GM19395 (cell line): Measurements from ENCODE around the gene TEDC1.

ENCODE experiments used
- ATAC-seq: cut with Tn5 transposase; IDR thresholded peaks from one replicate; pipeline ENCODE4 v1.9.1; 2021; ENCODE audit warnings: mild to moderate bottlenecking, moderate library complexity; ENCODE audit not compliant: unreplicated experiment

TEDC1 gene

DNA sequence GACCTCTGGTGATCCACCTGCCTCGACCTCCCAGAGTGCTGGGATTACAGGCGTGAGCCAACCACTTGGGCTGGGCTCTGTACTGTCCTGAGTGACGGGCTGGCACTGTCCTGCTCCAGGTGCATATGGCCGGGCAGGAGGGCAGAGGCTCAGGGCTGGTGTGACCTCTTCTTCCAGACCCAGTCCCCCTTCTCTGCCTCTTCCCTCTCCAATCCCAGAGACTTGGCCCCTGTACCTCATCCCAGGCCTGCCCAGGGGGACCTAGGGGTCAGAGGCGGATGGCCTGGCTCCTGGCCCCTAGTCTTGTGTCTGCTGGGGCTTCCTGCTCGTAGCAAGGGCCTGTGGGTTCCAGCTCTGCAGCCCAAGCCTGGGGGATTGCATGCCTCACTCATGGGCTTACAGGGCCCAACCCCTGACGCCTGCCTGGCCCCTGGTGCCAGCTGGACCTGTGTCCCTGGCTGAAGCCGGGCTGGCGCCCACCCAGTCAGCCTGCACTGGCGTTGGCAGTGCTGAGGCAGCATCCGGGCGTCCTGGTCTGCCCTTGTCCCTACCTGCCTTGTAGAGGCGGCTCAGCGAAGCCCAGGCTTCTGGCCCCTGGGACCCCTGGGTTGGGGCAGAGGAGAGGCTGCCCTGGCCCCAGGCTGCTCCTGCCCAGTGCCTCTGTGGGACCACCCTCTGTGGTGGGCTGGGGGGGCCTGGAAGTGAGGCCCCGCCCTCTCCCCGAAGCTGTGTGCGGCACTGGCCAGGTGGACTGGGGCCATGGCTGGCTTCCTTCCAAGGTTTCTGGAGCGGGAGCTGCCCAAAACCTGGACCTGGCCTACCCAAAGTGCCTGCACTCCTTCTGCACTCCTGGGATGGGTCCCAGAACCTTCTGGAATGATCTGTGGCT, 4.3 kb downstream of the TEDC1 start:
- no peak for ATAC-seq

- ATAC-seq, result no peak
Observed at GRCh38 chr14:105495990-105496830, 5.2 kb downstream of the TEDC1 start.

DNA sequence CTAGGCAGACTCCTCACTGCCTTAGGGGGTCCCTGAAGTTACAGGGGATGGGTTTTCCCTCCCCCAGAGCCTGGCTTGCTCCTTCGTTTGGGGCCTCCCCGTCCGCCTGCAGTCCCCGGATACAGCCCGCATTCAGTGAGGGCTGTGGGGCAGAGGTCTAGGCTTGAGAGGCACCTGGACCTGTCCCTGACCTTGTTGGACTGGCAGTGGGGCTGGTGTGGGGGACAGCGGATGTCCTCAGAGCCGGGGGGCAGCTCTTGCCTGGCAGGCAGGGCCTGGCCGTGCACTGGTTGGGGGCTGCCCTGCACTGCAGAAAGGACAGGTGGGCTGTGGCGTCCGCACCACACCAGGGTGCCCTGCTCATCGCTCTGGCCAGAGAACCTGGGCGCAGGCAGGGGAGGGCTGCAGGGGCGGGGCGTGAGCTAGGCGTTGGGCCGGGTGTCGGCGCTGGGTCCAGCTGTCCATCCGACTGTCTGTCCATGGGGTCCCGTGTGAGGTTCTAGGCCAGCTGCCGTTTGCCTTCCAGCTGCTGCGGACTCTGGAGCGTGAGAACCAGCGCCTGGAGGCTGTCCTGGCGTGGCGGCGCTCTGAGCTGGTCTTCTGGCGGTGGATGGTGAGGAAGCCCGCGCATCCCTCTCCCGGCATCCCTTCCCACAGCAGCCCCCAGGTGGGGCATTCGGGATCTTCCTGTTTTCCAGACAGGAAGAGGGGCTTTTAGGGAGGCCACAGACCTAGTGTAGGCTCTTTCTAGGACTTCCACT, 6.0 kb downstream of the TEDC1 start:
- ATAC-seq, result no peak

DNA sequence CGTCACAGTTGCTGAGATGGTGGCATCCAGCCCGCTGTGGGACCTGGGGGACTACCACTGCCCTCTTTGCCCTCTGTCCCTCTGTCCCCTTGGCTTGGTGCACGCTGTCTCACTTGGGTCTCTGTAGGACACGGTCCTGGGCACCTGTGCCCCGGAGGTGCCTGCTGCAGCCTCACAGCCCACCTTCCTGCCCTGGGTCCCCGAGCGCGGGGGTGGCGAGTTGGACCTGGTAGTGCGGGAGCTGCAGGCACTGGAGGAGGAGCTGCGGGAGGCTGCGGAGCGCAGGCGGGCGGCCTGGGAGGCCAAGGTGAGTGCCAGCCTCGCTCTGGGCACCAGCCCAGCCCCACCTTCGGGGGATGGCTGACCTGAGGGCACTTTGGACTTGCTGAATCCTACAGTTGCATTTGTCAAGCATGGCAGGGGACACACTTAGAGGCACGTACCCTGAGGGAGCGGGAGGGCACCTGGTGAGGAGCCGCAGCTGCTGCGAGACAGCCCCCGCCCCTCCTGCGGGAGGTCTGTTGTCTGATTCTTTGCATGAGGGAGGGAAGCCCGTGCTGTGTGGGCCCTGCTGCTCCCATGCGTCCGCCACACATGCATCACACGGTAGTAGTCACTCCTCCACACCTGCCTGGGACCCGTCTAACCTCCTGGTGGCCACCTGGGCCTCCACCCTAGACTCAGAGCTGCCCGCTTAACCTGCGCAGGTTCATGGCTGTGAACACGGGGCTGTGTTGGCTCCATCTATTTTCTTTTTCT, 6.8 kb downstream of the TEDC1 start:
- no peak for ATAC-seq

DNA sequence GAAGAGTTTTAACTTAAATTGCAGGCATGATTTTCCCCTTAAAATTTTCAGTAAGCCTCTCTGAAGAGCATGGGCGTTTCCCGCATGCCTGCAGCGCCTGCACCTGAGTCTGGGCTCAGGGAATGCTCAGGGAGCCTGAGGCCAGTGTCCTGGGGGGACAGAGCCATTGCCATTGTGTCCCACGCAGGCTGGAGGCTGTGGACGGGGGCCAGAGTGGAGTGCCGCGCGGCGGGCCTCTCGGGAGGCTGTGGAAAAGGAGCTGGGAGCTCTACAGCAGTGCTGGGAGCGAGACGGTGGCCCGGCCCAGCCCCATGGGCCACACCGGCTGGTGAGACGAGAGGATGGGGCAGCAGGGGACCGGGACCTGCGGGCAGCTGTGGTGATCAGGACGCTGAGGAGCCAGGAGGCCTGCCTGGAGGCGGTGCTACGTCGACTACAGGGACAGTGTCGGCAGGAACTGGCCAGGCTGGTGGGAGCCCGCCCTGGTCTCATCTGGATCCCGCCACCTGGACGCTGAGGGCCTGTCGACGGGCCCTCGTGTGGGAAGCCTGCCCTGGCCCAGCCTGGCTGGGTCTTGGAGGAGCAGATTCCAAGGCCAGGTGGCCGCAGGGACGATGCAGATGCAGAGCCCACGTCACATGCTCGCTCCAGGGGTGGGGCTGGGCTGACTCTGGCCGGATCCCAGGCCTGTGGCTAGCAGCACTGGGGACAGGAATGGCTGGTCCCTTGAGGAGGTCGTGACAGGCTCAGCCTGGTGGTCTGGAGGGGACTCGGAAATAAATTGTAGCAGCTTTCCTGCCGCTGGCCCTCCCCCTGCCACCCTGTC, 7.6 kb downstream of the TEDC1 start:
- ATAC-seq, result no peak

- ATAC-seq, result no peak
Observed at GRCh38 chr14:105499256-105500035, 8.4 kb downstream of the TEDC1 start.

GRCh38 chr14:105500036-105500725, 9.1 kb downstream of the TEDC1 start:
- ATAC-seq, result no peak

- no peak for ATAC-seq
Observed at GRCh38 chr14:105500726-105501101, 9.7 kb downstream of the TEDC1 start.

DNA sequence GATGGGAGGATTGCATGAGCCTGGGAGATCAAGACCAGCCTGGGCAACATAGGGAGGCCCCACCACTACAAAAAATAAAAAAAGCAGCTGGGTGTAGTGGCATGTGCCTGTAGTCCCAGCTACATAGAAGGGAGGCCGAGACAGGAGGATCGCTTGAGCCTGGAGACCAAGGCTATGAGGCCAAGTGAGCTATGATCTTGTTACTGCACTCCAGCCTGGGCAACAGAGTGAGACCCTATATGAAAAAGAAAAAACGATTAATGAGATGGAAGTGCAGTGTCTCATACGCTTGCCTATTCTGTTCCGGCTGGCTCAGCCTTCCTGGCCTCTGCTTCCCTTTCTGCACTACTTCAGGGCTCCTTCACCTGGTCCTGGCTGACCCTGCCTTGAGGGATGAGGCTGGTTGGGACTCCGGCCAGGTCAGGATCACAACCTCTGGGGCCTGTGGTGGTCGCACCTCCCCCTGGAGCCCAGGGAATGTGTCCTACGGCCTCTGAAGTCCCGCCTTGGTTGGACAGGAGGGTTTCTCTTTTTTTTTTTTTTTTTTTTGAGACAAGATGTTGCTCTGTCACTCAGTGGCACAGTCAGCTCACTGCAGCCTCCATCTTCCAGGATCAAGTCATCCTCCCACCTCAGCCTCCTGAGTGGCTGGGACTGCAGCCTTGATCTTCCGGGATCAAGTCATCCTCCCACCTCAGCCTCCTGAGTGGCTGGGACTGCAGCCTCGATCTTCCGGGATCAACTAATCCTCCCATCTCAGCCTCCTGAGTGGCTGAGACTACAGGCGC, 10.7 kb downstream of the TEDC1 start:
- ATAC-seq, result no peak

DNA sequence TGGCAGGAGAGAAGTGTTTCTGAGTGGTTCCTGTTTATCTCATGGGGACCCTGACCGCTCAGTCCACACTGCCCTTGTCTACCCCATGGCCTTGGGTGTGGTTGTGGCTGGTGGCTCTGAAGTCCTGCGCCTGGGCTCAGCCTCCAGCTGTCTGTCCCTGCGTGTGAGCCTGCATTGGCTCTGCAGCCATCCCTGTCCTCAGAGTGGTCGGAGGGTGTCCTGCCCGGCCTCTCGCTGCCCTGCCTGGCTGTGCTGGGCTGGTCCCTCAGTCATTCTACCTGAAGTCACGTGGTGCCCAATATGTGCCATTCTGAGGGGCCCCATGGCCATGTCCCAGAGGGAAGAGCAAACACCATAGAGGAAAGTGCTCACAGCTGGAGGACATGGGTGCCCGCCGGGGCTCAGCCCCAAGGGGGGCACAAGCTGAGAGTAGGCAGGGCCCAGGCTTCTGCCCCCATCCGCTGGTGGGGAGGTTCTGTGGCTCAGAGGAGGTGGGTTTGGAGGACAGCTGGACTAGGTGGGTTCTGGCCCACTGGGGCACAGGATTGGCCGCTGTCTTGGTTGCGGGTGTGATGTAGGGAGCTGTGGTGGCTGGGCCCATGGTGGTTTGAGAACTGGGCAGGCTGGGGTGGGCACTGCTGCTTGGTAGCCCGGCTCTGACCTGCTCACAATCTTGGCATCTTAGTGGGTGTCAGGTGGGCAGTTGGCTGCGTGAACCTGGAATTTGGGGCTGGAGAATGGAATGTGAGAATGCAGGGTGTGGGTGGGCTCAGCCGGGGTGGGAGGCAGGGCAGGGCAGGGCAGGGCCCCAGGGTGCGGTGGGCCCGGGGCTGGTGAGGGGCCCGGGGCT, 11.6 kb downstream of the TEDC1 start:
- no peak for ATAC-seq

DNA sequence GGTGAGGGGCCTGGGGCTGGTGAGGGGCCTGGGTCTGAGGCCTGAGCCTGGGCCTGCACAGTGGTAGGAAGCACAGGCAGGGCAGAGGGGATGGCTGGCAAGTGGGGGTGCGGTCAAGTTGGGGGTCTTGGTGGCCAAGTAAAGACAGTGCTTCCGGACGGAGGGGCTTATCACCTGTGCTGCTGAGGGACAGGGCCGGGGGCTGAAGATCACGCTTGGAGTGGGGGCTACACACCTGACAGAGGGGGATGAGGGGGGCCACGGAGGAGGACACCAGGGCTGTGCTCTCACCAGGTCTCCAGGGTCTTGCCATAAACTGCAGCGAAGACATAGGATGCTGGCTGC, 12.2 kb downstream of the TEDC1 start:
- no peak for ATAC-seq

GRCh38 chr14:105503935-105504692, 13.1 kb downstream of the TEDC1 start:
- ATAC-seq, result no peak

DNA sequence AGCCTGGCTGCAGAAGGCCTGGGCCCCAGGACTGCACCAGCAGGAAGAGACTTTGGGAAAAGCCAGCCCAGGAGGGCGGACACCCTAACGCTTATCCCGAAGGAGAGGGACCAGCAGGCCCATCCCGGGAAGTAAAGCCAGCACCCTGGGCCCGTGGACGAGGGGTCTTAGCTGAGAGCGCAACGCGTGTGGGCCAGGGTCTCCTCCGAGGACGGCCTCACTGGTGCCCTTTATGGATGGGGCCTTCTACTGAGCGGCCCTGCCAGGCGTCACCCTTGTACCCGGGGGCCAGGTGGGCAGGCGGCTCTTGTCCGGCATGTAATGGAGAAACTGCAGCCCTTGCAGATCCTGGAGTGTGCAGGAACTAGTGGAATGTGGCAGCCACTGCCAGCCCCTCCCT, 14.1 kb downstream of the TEDC1 start:
- ATAC-seq, result no peak

- ATAC-seq, result no peak
Observed at GRCh38 chr14:105507247-105507646, 16.2 kb downstream of the TEDC1 start.

- ATAC-seq, result no peak
Observed at GRCh38 chr14:105508069-105508468, 17.0 kb downstream of the TEDC1 start.

DNA sequence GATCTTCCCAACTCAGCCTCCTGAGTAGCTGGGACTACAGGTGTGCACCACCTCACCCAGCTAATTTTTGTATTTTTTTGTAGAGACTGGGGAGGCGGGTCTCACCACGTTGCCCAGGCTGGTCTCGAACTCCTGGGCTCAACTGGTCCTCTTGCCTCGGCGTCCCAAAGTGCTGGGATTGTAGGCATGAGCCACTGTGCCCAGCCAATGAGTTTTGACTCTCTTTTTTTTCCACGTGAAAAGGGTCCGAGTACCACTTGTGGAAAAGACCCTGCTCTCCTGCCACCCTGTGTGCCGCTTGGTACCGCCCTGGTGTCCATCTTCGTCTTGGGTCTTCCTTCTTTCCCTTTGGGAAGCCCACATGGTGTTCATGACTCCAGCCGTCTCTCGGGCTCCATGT, 17.6 kb downstream of the TEDC1 start:
- ATAC-seq, result no peak
